ENCODE results near the gene PCYT1A.
A peak's percentile ranks its signal among the peaks of the same experiment; 100 is the strongest.
"Not testable (repeated sequence)": the region's sequence is repeated elsewhere in the genome, so short reads cannot be mapped to it uniquely, and the experiment has no call there.

The PCYT1A gene

DNA sequence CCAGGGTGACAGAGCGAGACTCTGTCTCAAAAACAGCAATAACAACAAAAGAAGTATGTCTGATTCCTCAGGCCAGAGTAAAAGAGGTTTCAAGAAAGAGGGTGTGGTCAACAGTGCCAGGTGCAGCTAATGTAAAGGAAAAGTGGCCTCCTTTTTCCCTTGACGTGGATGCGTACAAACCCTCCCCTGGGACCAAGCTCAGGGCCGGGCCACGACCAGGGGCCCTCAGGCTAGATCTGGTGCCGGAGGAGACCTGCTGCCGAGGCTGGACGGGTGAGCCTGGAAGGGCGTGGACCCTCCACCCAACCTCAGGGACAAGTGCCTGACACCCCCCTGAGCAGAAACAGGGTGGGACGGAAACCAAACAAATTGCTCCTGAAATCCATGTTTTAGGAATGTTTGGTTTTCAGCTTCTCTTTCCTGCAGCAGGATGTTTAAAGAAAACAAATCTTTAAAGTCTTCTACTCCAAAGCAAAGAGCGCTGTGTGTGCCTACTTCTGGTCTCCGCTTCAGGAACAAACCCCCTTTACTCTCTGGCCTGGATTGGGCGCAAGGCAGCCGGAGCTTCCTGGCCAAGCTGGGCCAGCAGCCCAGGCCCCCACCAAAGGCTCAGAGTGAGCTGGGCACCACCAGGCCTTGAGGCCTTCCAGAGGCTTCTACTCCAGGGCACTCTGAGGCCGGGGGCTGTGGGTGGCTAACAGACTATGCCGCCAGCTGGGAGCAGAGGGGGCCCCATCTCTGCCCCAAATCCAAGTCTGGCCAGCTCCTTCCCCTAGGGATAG is 97.8 kb downstream of the PCYT1A start:
- no peak for DNase-seq

GRCh38 chr3:196186651-196187573 is 100.6 kb downstream of the PCYT1A start:
- DNase-seq: peak in 1 of 2 donors; percentile 36

GRCh38 chr3:196184881-196185280 is 102.6 kb downstream of the PCYT1A start:
- DNase-seq: no peak

DNA sequence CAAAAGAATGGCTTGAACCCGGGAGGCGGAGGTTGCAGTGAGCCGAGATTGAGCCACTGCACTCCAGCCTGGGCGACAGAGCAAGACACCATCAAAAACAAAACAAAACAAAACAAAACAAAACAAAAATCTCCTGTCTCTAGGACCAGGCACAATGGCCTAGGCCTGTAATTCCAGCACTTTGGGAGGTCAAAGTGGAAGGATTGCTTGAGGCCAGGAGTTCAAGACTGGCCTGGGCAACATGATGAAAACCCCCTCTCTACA is 103.4 kb downstream of the PCYT1A start:
- DNase-seq: not testable (repeated sequence)

GRCh38 chr3:196181127-196181546 is 106.4 kb downstream of the PCYT1A start:
- DNase-seq: no peak

DNA sequence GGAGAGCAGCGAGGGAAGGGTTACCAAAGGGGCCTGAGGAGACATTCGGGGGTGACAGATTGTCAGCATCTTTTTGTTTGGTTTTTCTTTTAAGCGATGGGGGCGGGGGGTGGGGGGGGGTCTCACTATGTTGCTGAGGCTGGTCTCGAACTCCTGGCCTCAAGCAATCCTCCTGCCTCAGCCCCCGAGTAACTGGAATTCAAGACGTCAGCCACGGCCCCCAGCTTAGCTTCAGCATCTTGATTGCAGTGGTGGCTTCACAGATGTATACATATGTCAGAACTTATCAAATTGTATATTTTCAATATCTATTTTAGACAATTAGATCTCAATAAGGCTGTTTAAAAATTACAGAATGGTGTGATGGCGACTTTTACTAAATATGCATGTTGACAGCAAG is 107.2 kb downstream of the PCYT1A start:
- DNase-seq: no peak
